CD4-positive, alpha-beta T cell treated with Interleukin-15 for 1 hour (primary cell): Measurements from ENCODE around the gene ISLR2.
"Not testable (repeated sequence)": the region's sequence is repeated elsewhere in the genome, so short reads cannot be mapped to it uniquely, and the experiment has no call there.

Source experiments
- DNase-seq: peaks from one replicate; pipeline ENCODE4 v3.0.0-alpha.2; 2020

ISLR2 gene

DNA sequence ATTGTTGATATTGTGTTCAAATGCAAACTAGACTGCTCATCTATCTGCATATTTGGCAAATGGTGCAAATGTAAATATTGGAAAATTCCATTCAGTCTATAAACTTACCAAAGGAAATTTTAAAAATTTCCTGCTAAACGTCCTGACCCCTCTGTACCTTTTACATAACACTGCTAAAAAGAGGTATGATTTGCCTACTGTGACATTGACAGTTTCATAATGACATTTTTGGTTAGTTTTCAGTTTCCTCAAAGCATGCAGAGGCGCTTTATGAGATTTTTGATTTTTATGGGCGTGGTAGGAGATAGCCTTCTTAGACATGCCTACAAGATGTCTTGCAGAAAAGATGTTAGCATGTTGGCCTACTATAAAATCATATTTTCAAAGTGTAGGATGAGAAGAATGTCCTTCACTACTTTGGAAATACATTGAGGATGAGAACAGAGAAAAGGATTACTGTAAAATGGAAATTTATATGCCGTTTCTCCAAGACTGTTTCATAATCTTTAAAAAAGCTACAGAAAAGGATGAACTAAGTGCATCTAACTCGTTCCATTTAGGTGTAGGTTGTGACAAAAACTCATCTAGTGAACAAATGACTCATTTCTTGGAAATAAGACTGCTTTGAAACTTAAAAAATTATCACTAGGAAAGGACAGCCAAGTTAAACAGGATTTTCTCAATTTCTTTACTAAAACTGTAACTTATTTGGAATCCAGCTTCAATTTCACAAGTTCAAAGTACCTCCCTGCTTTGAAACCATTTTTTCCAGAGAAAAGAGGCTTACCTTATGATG is 28.7 kb downstream of the ISLR2 start:
- no peak for DNase-seq

- no peak for DNase-seq
Observed at GRCh38 chr15:74159773-74160172, 29.4 kb downstream of the ISLR2 start.

- DNase-seq, result not testable (repeated sequence)
Observed at GRCh38 chr15:74160390-74160789, 30.0 kb downstream of the ISLR2 start.

DNA sequence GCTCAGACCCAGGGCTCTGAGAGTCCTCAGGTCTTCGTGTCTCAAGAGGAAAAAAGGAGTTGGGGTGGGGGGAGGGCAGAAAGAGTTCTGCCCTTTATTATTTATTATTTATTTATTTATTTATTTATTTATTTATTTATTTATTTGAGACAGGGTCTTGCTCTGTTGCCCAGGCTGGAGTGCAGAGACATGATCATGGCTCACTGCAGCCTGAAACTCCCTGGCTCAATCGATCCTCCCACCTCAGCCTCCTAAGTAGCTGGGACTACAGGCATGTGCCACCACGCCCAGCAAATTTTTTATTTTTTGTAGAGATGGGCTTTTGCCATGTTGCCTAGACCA is 31.8 kb downstream of the ISLR2 start:
- DNase-seq, result not testable (repeated sequence)

DNA sequence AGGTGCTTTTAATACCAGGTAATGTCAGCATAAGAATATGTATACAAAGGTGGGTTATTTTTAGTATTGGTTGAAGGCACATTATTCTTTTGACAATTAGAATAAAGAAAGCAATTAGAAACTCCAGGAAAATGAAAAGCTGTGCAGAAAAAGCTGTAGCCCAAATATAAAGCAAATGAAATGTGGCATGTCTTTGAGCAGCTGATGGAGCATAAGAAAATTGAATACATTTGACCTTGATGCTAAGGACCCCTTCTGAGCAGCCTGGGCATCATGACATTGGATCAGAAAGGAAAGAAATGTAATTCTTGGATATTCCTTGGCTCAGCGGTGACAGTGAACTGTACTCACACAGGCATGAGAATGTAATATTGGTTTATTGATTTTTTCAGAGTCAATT is 35.1 kb downstream of the ISLR2 start:
- DNase-seq, result no peak

- DNase-seq, result no peak
Observed at GRCh38 chr15:74167891-74168331, 37.5 kb downstream of the ISLR2 start.

DNA sequence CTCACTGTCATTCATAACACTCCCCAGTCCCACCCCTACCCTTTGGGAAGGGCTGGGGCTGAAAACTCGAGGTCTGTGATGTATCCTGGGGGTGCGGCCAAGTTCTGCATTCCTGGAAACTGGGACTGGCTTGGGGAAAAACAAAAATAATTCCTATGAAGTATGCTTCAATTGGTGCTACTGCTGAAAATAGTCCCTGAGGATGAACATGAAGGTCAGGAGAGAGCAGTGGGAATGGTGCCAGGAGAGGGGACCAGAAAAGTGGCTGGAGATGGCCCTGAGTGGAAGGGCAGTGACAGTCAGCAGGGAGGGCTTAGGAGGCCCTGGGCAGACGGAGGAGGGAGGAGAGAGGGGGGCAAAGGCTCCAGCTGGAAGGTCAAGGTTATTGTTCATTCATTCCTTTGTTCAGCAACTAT is 38.3 kb downstream of the ISLR2 start:
- DNase-seq, result no peak

GRCh38 chr15:74170071-74170844 is 39.9 kb downstream of the ISLR2 start:
- no peak for DNase-seq

- DNase-seq, result no peak
Observed at GRCh38 chr15:74170875-74171578, 40.6 kb downstream of the ISLR2 start.

GRCh38 chr15:74171965-74172541 is 41.7 kb downstream of the ISLR2 start:
- no peak for DNase-seq

- no peak for DNase-seq
Observed at GRCh38 chr15:74172701-74173379, 42.5 kb downstream of the ISLR2 start.

GRCh38 chr15:74173380-74174218 is 43.2 kb downstream of the ISLR2 start, which contains the start of gene ISLR:
Gene ISLR, plus strand, starts transcription at chr15:74173710. Its CDS starts 1,149 bp downstream, at chr15:74174859.
- DNase-seq, result no peak

- DNase-seq, result no peak
Observed at GRCh38 chr15:74174219-74174957, 44.0 kb downstream of the ISLR2 start.

DNA sequence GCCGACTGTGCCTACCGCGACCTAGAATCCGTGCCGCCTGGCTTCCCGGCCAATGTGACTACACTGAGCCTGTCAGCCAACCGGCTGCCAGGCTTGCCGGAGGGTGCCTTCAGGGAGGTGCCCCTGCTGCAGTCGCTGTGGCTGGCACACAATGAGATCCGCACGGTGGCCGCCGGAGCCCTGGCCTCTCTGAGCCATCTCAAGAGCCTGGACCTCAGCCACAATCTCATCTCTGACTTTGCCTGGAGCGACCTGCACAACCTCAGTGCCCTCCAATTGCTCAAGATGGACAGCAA is 44.5 kb downstream of the ISLR2 start:
- DNase-seq, result no peak

GRCh38 chr15:74175271-74176191 is 45.1 kb downstream of the ISLR2 start:
- no peak for DNase-seq

DNA sequence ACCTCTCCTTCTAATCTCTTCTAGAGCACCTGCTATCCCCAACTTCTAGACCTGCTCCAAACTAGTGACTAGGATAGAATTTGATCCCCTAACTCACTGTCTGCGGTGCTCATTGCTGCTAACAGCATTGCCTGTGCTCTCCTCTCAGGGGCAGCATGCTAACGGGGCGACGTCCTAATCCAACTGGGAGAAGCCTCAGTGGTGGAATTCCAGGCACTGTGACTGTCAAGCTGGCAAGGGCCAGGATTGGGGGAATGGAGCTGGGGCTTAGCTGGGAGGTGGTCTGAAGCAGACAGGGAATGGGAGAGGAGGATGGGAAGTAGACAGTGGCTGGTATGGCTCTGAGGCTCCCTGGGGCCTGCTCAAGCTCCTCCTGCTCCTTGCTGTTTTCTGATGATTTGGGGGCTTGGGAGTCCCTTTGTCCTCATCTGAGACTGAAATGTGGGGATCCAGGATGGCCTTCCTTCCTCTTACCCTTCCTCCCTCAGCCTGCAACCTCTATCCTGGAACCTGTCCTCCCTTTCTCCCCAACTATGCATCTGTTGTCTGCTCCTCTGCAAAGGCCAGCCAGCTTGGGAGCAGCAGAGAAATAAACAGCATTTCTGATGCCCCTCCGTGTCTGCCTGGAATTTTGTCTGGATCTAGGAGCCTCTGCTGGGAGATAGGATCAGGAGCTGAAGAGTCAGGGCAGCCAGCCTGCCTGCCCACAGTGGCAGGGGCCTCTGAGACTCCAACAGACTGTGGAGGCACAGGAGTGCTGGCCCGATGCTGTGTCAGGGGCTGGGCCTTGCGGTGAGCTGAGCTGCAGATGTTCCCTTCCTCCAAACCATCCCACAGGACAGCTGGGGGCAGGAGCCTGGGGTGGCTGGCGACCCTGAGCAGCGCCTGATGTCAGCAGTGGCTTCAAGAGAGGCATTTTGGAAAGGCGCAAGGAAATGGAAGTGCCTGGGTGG is 46.2 kb downstream of the ISLR2 start:
- no peak for DNase-seq

GRCh38 chr15:74178326-74179100 is 48.1 kb downstream of the ISLR2 start:
- DNase-seq, result no peak
